Tibial nerve (tissue), 4 donors: Measurements from ENCODE around the gene ARPC1B. TPM values are rescaled to one million over a fixed set of nuclear protein-coding genes. Genes with fewer than 3 reads are reported as not detected.
"Not testable (repeated sequence)": the region's sequence is repeated elsewhere in the genome, so short reads cannot be mapped to it uniquely, and the experiment has no call there.

ENCODE experiments used
- DNase-seq, 2 donors: peaks; one replicate each; pipeline ENCODE4 v3.0.0-alpha.2; 2019; ENCODE audit warnings: low spot score in 2 of 2
- H3K27ac ChIP-seq, 4 donors: fragments of 200-600 bp; sonication (generic) in 3 of 4; one replicate each; pipeline ENCODE4 v1.5.1; 2017 to 2019; ENCODE audit warnings: mild to moderate bottlenecking in 1 of 4
- H3K27me3 ChIP-seq, 2 donors: fragments of 200-600 bp; sonication (generic) in 1 of 2; one replicate each; pipeline versions ENCODE4 v1.5.1 to v1.6.0; 2017 to 2019
- H3K36me3 ChIP-seq, 3 donors: fragments of 200-600 bp; sonication (generic); one replicate each; pipeline ENCODE4 v1.5.1; 2018 to 2019
- H3K4me1 ChIP-seq, 4 donors: fragments of 200-600 bp; sonication (generic) in 3 of 4; one replicate each; pipeline ENCODE4 v1.5.1; 2017 to 2019
- H3K4me3 ChIP-seq, 4 donors: fragments of 200-600 bp; sonication (generic) in 3 of 4; one replicate each; pipeline ENCODE4 v1.5.1; 2017 to 2019; ENCODE audit warnings: mild to moderate bottlenecking in 1 of 4, moderate library complexity in 1 of 4
- H3K9me3 ChIP-seq, 4 donors: fragments of 200-600 bp; sonication (generic) in 3 of 4; one replicate each; pipeline ENCODE4 v1.5.1; 2017 to 2019
- EP300 ChIP-seq, 2 donors: sonication (generic); formaldehyde crosslinking; IDR thresholded peaks; one replicate each; pipeline ENCODE4 v1.6.1; 2017; ENCODE audit warnings: antibody characterized with exemption in 2 of 2, mild to moderate bottlenecking in 1 of 2
- POLR2A ChIP-seq, 2 donors: fragments of 450-650 bp; IDR thresholded peaks; one replicate each; pipeline ENCODE4 v1.6.1; 2017; ENCODE audit warnings: antibody characterized with exemption in 2 of 2, mild to moderate bottlenecking in 2 of 2, moderate library complexity in 2 of 2
- WGBS, 2 donors: methylation state at CpG; one replicate each; pipeline ENCODE4 v1.1.5; 2018; 5-methylcytosine and 5-hydroxymethylcytosine counted together
- total RNA-seq, 4 donors: library from RNA; depleted of rRNA; stranded (reverse); fragments of >200 nt; gene quantifications; one replicate each; pipeline ENCODE4 v1.1.0, GENCODE V29; 2016
- TF ChIP-seq, protein P1 (sequence below), 5 experiments: fragments of 200-600 bp in 3 of 5; fragments of 450-650 bp in 2 of 5; sonication (generic) in 3 of 5; IDR thresholded peaks; one replicate each; pipeline ENCODE4 v1.5.1; 2016 to 2019; ENCODE audit warnings: antibody characterized with exemption in 5 of 5, mild to moderate bottlenecking in 3 of 5, moderate library complexity in 2 of 5

Gene ARPC1B
- 100 to 1,000 TPM; 178 to 337 (median 306) TPM for total RNA-seq

DNA sequence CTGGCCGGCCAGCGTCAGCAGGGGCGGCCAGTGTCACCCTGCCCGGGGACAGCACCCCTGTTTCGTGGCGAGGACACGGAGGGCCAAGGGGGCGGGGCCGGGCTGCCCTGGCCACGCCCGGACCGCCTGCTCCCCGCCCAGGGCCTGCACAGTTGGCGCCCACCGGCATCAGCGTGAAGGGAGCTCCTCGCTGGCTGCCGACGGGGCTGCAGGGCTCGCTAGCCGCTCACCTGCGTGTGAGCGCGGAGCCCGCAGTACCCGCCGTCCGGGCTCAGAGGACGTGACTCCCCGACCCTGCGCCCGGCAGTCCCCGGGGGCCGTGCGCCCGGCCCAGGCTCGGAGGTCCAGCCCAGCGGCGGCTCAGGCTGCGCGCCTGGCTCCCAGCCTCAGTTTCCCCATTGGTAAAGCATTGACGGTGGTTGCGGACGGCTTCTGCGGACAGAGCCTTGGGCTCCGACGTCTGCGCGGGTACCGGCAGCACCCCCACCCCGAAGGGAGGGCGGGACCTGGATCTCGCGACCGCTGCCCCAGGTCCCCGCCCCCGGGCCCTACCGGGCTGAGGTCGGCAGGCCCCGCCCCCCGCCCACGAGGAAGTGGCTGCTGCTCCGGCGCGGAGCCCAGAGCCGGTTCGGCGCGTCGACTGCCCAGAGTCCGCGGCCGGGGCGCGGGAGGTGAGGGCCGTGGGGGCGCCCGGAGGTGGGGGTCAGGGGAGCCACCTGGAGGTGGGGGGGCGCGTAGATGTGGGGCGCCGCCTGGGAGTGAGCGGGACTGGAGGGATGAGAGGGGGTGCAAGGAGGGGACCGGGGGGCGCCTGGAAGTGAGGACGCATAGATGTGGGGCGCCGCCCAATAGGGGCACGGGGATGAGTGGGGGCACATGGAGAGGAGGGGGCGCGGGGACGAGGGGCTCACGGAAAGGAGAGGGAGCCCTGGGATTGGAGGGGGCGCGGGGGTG lies at the start of gene ARPC1B:
Gene ARPC1B (plus strand): TSS at position 620 of the 954 bp plus-strand sequence. CDS start 10,985 bp downstream, outside the sequence.
- H3K36me3 ChIP-seq: peaks cover 0 to 16% (median 7%) of the 10 kb centered on the region in 3 donors
- peak; percentile 63 to 67 for DNase-seq
- peak within 1 kb of the TSS; percentile 82 to 98 (median 90) for H3K27ac ChIP-seq
- WGBS, 2 donors: 1 to 2% methylated on average over 34 to 35 of the region's 95 CpGs
- H3K27me3 ChIP-seq: no peaks in the 10 kb centered on the region
- H3K9me3 ChIP-seq: no peaks in the 10 kb centered on the region
- H3K4me3 ChIP-seq: peak within 1 kb of the TSS; percentile 81 to 99 (median 92)
- TF ChIP-seq, protein P1, sequence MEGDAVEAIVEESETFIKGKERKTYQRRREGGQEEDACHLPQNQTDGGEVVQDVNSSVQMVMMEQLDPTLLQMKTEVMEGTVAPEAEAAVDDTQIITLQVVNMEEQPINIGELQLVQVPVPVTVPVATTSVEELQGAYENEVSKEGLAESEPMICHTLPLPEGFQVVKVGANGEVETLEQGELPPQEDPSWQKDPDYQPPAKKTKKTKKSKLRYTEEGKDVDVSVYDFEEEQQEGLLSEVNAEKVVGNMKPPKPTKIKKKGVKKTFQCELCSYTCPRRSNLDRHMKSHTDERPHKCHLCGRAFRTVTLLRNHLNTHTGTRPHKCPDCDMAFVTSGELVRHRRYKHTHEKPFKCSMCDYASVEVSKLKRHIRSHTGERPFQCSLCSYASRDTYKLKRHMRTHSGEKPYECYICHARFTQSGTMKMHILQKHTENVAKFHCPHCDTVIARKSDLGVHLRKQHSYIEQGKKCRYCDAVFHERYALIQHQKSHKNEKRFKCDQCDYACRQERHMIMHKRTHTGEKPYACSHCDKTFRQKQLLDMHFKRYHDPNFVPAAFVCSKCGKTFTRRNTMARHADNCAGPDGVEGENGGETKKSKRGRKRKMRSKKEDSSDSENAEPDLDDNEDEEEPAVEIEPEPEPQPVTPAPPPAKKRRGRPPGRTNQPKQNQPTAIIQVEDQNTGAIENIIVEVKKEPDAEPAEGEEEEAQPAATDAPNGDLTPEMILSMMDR (IDR thresholded peaks at IDR 0.05): no peak
- TF ChIP-seq EP300 (IDR thresholded peaks at IDR 0.05) (peak in 1 of 2 donors; percentile 44), POLR2A (IDR thresholded peaks at IDR 0.05) (peak; percentile 3 to 50)
- H3K4me1 ChIP-seq: peaks cover 0 to 71% (median 15%) of the 10 kb centered on the region in 4 donors

DNA sequence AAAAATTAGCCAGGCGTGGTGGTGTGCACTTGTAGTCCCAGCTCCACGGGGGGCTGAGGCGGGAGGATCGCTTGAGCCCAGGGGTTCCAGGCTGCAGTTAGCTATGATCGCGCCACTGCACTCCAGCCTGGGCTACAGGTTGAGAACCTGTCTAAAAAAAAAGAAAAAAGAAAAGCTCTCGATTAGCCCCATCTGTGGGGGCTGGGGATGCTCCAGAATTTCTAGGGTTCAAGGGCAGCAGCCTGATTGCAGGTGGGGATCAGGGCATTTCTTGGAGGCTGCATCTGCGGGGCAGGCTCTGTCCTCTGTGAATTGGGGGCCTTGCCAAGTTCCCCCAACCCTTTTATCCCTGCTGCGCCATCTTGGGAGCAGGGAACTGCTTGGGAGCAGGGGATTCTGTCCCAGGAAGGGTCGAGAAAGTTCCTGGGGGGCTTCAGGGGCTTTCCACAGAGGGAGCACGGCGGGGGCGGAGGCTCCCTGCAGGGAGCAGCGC lies 49.5 kb upstream of the ARPC1B start:
- TF ChIP-seq, protein P1 (IDR thresholded peaks at IDR 0.05): no peak
- no peak for TF ChIP-seq EP300 (IDR thresholded peaks at IDR 0.05)
- no peak for TF ChIP-seq POLR2A (IDR thresholded peaks at IDR 0.05)
- peaks cover 0 to 47% (median 23%) of the 10 kb centered on the region in 4 donors for H3K4me1 ChIP-seq
- H3K4me3 ChIP-seq: peak overlapping the region; percentile 94 to 98 (median 96)
- H3K9me3 ChIP-seq: no peaks in the 10 kb centered on the region
- H3K27ac ChIP-seq: peak overlapping the region; percentile 71 to 95 (median 91)
- WGBS, 2 donors: 21 to 36% methylated on average over 10 to 14 of the region's 14 CpGs
- H3K36me3 ChIP-seq: no peaks in the 10 kb centered on the region
- H3K27me3 ChIP-seq: no peaks in the 10 kb centered on the region
- no peak for DNase-seq

- Histone ChIP-seq H3K27me3 (no peaks in the 10 kb centered on the region), H3K4me1 (peaks cover 0 to 55% (median 26%) of the 10 kb centered on the region in 4 donors), H3K27ac (peak within 1 kb of the TSS; percentile 71 to 95 (median 91)), H3K4me3 (peak within 1 kb of the TSS; percentile 94 to 98 (median 96)), H3K36me3 (no peaks in the 10 kb centered on the region), H3K9me3 (no peaks in the 10 kb centered on the region)
- peak; percentile 72 to 76 for DNase-seq
- 0% methylated on average over 56 to 77 of the region's 82 CpGs for WGBS, 2 donors
- TF ChIP-seq, protein P1 (IDR thresholded peaks at IDR 0.05): peak in 2 of 5 experiments; percentile 44 to 57
- peak; percentile 74 to 77 for TF ChIP-seq POLR2A (IDR thresholded peaks at IDR 0.05)
- TF ChIP-seq EP300 (IDR thresholded peaks at IDR 0.05): peak; percentile 86 to 97
These were observed 48.7 kb upstream of the ARPC1B start, which contains the start of gene ARPC1A for GRCh38 chr7:99325592-99326407. TSS of gene ARPC1A (plus strand) at chr7:99325898. CDS start at chr7:99333354, 7,456 bp downstream.

- no peaks in the 10 kb centered on the region for H3K27me3 ChIP-seq
- H3K27ac ChIP-seq: peak overlapping the region; percentile 71 to 95 (median 91)
- WGBS, 2 donors: 0 to 1% methylated on average over 10 of the region's 10 CpGs
- H3K4me3 ChIP-seq: peak overlapping the region; percentile 94 to 98 (median 96)
- H3K9me3 ChIP-seq: no peaks in the 10 kb centered on the region
- DNase-seq: no peak
- H3K36me3 ChIP-seq: no peaks in the 10 kb centered on the region
- TF ChIP-seq, protein P1 (IDR thresholded peaks at IDR 0.05): no peak
- no peak for TF ChIP-seq EP300 (IDR thresholded peaks at IDR 0.05)
- TF ChIP-seq POLR2A (IDR thresholded peaks at IDR 0.05): no peak
- H3K4me1 ChIP-seq: peaks cover 0 to 61% (median 26%) of the 10 kb centered on the region in 4 donors
These were observed 48.1 kb upstream of the ARPC1B start for GRCh38 chr7:99326408-99326782.

DNA sequence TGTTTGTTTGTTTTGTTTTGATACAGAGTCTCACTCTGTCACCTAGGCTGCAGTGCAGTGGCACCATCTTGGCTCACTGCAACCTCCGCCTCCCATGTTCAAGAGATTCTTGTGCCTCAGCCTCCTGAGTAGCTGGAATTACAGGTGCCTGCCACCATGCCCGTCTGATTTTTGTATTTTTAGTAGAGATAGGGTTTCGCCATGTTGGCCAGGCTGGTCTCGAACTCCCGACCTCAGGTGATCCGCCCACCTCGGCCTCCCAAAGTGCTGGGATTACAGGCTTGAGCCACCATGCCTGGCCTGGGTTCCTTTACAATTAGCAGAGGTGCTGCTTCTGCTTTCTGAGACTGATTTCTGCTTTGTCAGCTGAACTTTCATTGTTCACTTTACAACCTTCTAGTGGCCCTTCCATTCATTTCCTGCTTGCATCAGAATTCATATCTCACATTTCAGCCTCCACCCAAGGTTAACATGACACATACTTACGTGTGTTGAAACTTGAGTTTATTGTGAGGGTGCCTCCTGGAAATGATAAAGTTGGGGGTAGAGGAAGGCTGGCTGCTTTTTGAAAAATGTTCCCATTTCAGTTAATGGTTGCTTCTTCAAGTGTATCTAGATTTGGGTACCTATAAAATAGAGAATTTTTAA lies 44.1 kb upstream of the ARPC1B start:
- WGBS, 2 donors: 71 to 73% methylated on average over 8 of the region's 8 CpGs
- H3K27me3 ChIP-seq, DNase-seq, H3K4me3 ChIP-seq, H3K9me3 ChIP-seq: not testable (repeated sequence)
- Histone ChIP-seq H3K27ac (peak overlapping the region in 1 of 4 donors; percentile 1), H3K4me1 (peaks cover 0 to 67% (median 19%) of the 10 kb centered on the region in 4 donors), H3K36me3 (peaks cover 0 to 23% (median 9%) of the 10 kb centered on the region in 3 donors)
